Loucy (cell line): ENCODE data around the gene FAM210A.

Experiments used
- EZH2phosphoT487 ChIP-seq: fragments of 200-600 bp; IDR thresholded peaks from 2 replicates; pipeline ENCODE4 v1.6.1; 2018; ENCODE audit warnings: antibody characterized with exemption, mild to moderate bottlenecking, moderate library complexity, borderline replicate concordance
- TF ChIP-seq, protein P1 (sequence below): fragments of 200-600 bp; sonication (generic); conservative IDR thresholded peaks from 2 replicates; pipeline ENCODE4 v1.5.1; 2014; ENCODE audit warnings: mild to moderate bottlenecking, antibody characterized with exemption, low read length

DNA sequence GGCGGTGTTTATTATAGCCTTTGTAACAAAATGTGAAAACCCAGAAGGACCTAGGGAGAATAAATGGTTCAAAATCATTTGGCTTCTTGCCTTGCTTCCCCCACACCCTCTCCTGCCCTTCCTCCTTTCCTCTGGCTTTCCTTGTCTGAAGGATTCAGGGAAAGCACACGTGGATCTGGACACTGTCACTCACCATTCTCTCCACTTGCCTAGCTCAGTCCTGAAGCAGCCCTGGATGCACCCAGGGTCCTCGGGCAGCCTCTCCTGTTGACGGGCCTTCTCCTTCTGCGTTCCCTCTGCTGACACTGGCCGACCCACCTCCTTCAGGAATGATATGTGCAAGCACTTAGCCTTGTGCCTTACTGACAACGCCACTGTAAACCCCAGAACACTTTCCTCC, 68.4 kb downstream of the FAM210A start:
- TF ChIP-seq, protein P1, sequence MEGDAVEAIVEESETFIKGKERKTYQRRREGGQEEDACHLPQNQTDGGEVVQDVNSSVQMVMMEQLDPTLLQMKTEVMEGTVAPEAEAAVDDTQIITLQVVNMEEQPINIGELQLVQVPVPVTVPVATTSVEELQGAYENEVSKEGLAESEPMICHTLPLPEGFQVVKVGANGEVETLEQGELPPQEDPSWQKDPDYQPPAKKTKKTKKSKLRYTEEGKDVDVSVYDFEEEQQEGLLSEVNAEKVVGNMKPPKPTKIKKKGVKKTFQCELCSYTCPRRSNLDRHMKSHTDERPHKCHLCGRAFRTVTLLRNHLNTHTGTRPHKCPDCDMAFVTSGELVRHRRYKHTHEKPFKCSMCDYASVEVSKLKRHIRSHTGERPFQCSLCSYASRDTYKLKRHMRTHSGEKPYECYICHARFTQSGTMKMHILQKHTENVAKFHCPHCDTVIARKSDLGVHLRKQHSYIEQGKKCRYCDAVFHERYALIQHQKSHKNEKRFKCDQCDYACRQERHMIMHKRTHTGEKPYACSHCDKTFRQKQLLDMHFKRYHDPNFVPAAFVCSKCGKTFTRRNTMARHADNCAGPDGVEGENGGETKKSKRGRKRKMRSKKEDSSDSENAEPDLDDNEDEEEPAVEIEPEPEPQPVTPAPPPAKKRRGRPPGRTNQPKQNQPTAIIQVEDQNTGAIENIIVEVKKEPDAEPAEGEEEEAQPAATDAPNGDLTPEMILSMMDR = no peak
- TF ChIP-seq EZH2phosphoT487 = no peak
